Measurements from ENCODE around the gene POLRMT. TPM values are rescaled to one million over a fixed set of nuclear protein-coding genes. Genes with fewer than 3 reads are reported as not detected.

Gene POLRMT
- total RNA-seq, 4 donors from 2014 or later: 33.8 to 119 (median 70.5) TPM

DNA sequence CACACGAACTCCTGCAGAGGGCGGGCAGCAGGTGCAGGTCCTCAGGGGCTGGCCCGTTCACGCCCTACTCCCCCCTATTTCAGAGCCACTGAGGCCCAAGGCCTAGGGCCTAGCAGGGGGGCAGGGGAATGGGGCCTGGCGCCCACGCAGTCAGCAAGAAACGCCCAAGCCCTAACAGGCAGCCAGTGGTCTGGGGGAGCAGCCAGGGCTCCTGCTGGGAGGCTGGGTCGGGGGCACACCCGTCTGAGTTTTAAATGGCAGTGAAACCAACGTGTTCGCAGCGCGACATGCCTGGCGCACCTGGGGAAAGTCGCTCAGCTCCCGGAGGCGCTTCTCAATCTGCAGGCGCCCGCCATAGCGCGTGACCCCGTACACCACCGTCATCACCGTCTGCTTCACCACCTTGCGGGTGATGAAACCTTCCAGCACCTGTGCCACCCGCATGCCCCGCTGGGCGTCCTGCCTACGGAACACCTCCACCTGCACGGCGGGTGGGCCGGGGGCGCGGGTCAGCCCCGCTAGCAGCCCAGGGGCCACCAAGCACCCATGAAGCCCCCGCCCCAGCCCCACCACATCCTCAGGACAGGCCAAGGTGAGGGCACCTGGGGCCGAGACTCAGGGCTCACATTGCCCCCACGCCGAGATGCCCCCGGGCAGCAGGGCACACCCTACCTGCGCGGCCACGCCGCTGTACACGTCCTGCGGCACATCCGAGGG, 13.9 kb downstream of the POLRMT start:
- no peaks in the 10 kb centered on the region for H3K9me3 ChIP-seq
- TF ChIP-seq POLR2A (IDR thresholded peaks at IDR 0.05): no peak
- TF ChIP-seq, protein P1, sequence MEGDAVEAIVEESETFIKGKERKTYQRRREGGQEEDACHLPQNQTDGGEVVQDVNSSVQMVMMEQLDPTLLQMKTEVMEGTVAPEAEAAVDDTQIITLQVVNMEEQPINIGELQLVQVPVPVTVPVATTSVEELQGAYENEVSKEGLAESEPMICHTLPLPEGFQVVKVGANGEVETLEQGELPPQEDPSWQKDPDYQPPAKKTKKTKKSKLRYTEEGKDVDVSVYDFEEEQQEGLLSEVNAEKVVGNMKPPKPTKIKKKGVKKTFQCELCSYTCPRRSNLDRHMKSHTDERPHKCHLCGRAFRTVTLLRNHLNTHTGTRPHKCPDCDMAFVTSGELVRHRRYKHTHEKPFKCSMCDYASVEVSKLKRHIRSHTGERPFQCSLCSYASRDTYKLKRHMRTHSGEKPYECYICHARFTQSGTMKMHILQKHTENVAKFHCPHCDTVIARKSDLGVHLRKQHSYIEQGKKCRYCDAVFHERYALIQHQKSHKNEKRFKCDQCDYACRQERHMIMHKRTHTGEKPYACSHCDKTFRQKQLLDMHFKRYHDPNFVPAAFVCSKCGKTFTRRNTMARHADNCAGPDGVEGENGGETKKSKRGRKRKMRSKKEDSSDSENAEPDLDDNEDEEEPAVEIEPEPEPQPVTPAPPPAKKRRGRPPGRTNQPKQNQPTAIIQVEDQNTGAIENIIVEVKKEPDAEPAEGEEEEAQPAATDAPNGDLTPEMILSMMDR (IDR thresholded peaks at IDR 0.05): no peak
- H3K36me3 ChIP-seq: peaks cover 0 to 70% (median 0%) of the 10 kb centered on the region in 3 donors
- H3K4me1 ChIP-seq: peaks cover 0 to 7% (median 0%) of the 10 kb centered on the region in 4 donors
- no peak overlapping the region for H3K27ac ChIP-seq
- no peaks in the 10 kb centered on the region for H3K27me3 ChIP-seq
- H3K4me3 ChIP-seq: no peak overlapping the region
- DNase-seq: no peak

DNA sequence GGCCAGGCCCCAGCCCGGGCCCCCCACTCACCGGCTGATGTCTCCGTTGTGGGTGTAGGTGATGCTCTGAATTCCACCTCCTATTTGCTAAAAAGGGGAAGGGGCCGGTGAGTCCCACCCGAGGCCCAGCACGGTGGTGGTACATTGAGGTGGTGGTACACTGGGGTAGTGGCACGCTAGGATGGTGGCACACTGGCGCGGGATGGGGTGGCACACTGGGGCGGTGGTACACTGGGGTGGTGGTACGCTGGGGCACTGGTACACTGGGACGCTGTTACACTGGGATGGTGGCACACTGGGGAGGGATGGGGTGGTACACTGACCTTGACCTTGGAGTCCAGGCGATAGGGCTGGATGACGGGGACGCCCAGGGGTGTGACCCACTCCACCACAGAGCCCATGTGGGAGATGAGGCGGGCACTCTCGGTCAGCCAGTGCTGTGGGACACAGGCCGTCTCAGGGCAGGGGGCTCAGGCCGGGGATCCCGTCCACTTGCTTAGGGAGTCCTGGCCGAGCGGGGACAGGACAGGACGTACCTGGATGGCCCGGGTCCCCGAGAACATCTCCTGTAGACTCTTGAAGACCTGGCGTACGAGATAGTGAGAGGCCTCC, 14.6 kb downstream of the POLRMT start:
- Histone ChIP-seq H3K27ac (no peak overlapping the region), H3K4me3 (no peak overlapping the region), H3K27me3 (no peaks in the 10 kb centered on the region), H3K4me1 (peaks cover 0 to 7% (median 0%) of the 10 kb centered on the region in 4 donors), H3K36me3 (peaks cover 0 to 63% (median 0%) of the 10 kb centered on the region in 3 donors), H3K9me3 (no peaks in the 10 kb centered on the region)
- TF ChIP-seq, protein P1 (IDR thresholded peaks at IDR 0.05): no peak
- no peak for TF ChIP-seq POLR2A (IDR thresholded peaks at IDR 0.05)
- DNase-seq: no peak

DNA sequence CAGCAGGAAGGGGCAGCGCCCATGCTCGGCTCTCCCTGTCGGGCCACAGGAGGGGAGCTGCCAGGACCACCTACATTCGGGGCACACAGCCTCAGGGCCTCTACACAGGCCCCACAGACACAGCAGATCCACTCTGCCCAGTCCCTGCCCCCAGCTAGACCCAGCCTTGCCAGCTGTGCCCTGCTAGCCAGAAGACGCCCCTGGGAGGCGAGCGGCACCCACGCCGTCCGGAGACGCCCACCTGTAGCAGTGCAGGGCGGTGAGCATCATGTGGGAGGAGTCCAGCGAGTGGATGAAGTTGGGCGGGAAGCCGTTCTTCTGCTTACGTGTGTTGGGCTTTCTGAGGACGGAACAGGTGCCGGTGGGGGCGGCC, 15.1 kb downstream of the POLRMT start:
- no peak overlapping the region for H3K27ac ChIP-seq
- H3K9me3 ChIP-seq: no peaks in the 10 kb centered on the region
- no peaks in the 10 kb centered on the region for H3K27me3 ChIP-seq
- peaks cover 0 to 7% (median 0%) of the 10 kb centered on the region in 4 donors for H3K4me1 ChIP-seq
- H3K36me3 ChIP-seq: peaks cover 0 to 62% (median 0%) of the 10 kb centered on the region in 3 donors
- DNase-seq: no peak
- TF ChIP-seq POLR2A (IDR thresholded peaks at IDR 0.05): no peak
- TF ChIP-seq, protein P1 (IDR thresholded peaks at IDR 0.05): no peak
- no peak overlapping the region for H3K4me3 ChIP-seq

DNA sequence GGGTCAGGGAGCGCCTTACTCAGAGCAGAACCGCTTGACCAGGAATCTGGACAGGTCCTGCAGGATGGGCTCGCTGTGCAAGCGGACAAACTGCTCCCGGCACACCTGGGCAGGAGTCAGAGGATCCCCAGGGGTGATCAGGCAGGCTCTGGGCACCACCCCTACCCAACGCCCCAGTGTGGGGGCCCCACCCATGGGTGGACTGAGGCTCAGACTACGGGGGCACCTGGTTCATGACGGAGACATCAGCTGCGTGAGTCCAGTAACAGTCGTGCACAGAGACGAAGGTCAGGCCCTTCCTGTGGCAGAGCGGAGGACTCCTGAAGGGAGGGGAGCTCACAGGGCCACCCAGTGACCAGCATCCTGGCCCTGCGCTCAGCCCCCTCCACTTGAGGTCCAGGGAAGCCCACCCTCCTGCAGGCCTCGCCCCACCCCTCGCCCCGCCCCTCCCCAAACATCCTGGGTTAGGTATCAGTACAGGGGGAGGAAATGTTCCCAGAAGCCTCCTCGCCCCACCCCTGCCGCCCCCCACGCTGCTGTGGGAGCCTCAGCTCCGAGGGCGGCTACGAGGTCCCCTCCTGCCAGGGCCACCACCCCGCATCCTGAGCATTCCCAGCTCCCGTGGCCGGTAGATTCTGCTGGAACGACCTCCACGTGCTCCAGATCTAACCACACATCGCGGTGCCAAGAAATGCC, 15.6 kb downstream of the POLRMT start:
- peaks cover 0 to 58% (median 0%) of the 10 kb centered on the region in 3 donors for H3K36me3 ChIP-seq
- H3K27me3 ChIP-seq: no peaks in the 10 kb centered on the region
- H3K4me3 ChIP-seq: no peak overlapping the region
- no peaks in the 10 kb centered on the region for H3K9me3 ChIP-seq
- no peak overlapping the region for H3K27ac ChIP-seq
- no peak for DNase-seq
- peaks cover 0 to 7% (median 0%) of the 10 kb centered on the region in 4 donors for H3K4me1 ChIP-seq
- no peak for TF ChIP-seq POLR2A (IDR thresholded peaks at IDR 0.05)
- TF ChIP-seq, protein P1 (IDR thresholded peaks at IDR 0.05): no peak

DNA sequence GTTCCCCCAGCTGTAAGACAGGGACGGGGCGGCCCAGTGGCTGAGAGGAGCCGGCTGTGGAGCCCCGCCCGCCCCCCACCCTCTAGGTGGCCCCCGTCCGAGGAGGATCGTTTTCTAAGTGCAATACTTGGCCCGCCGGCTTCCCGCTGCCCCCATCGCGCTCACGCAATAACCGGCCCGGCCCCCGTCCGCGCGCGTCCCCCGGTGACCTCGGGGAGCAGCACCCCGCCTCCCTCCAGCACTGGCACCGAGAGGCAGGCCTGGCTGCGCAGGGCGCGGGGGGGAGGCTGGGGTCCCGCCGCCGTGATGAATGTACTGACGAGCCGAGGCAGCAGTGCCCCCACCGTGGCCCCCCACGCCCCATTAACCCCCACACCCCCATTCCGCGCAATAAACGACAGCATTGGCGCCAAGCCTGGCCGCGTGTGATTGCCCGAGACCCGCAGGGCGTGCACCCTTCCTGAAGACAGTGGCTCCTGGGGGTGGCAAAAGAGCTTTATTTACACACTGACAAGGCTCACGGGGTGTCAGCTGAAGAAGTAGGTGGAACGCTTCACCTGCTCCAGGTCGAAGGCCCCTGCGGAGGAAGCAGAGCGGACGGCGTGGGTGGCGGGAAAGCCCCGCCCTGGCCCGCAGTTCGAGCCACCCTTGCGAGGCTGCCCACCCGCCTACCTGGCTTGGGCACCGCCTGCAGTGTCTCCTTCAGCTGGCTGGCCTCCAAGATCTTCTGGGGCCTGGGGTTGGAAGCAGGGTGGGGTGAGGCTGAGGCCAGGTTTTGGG, 16.4 kb downstream of the POLRMT start:
- Histone ChIP-seq H3K36me3 (peaks cover 0 to 50% (median 0%) of the 10 kb centered on the region in 3 donors), H3K9me3 (no peaks in the 10 kb centered on the region), H3K4me3 (no peak overlapping the region), H3K4me1 (peaks cover 0 to 7% (median 0%) of the 10 kb centered on the region in 4 donors), H3K27me3 (no peaks in the 10 kb centered on the region), H3K27ac (no peak overlapping the region)
- no peak for DNase-seq
- TF ChIP-seq, protein P1 (IDR thresholded peaks at IDR 0.05): no peak
- no peak for TF ChIP-seq POLR2A (IDR thresholded peaks at IDR 0.05)

Data from Peyer's patch (tissue), 4 donors.